Glutamatergic neuron (in vitro differentiated cells): ENCODE results near the gene GBX2. TPM values are rescaled to one million over a fixed set of nuclear protein-coding genes. Genes with fewer than 3 reads are reported as not detected.

ENCODE experiments used
- DNase-seq: peaks from one replicate; pipeline ENCODE4 v3.0.0; 2022
- H3K27ac Mint-ChIP-seq: one replicate; pipeline ENCODE4 v1.8.0; 2020; ENCODE audit warnings: mild to moderate bottlenecking, mixed read lengths, inconsistent platforms; ENCODE audit not compliant: unreplicated experiment
- H3K27me3 Mint-ChIP-seq: one replicate; pipeline ENCODE4 v1.8.0; 2020; ENCODE audit warnings: mild to moderate bottlenecking, moderate library complexity, mixed read lengths, inconsistent platforms; ENCODE audit not compliant: unreplicated experiment
- H3K36me3 Mint-ChIP-seq: one replicate; pipeline ENCODE4 v1.8.0; 2020; ENCODE audit warnings: mild to moderate bottlenecking, mixed read lengths, inconsistent platforms; ENCODE audit not compliant: unreplicated experiment
- H3K4me1 Mint-ChIP-seq: one replicate; pipeline ENCODE4 v1.8.0; 2020; ENCODE audit warnings: mild to moderate bottlenecking, low read depth, mixed read lengths, inconsistent platforms; ENCODE audit not compliant: unreplicated experiment
- H3K4me3 Mint-ChIP-seq: one replicate; pipeline ENCODE4 v1.8.0; 2020; ENCODE audit warnings: mild to moderate bottlenecking, mixed read lengths, inconsistent platforms; ENCODE audit not compliant: unreplicated experiment
- H3K9me3 Mint-ChIP-seq: one replicate; pipeline ENCODE4 v1.8.0; 2020; ENCODE audit warnings: mild to moderate bottlenecking, moderate library complexity, mixed read lengths, inconsistent platforms; ENCODE audit not compliant: unreplicated experiment
- CTCF ChIP-seq: fragments of 200-600 bp; sonication (generic); IDR thresholded peaks from one replicate; pipeline ENCODE4 v1.5.0; 2021; ENCODE audit not compliant: partially characterized antibody, unreplicated experiment
- total RNA-seq: library from RNA; stranded (reverse); fragmentation: NEBNext Ultra II Directional; extraction: Animal tissue kit (Norgen Biotek cat#: 25700); gene quantifications from one replicate; pipeline ENCODE4 v1.2.1, GENCODE V29; 2021; ENCODE audit not compliant: unreplicated experiment

GBX2 gene
- total RNA-seq, 1 donor from 2014 or later = 1.2 TPM

- H3K27me3 Mint-ChIP-seq = peaks cover 5% of the 10 kb centered on the region
- peaks cover 23% of the 10 kb centered on the region for H3K4me1 Mint-ChIP-seq
- no peaks in the 10 kb centered on the region for H3K36me3 Mint-ChIP-seq
- no peak for TF ChIP-seq CTCF
- DNase-seq = no peak
- no peak overlapping the region for H3K4me3 Mint-ChIP-seq
- no peak overlapping the region for H3K27ac Mint-ChIP-seq
- H3K9me3 Mint-ChIP-seq = peaks cover 12% of the 10 kb centered on the region
These were observed 37.0 kb downstream of the GBX2 start for GRCh38 chr2:236131073-236131692.

- no peak for TF ChIP-seq CTCF
- peaks cover 9% of the 10 kb centered on the region for H3K9me3 Mint-ChIP-seq
- peaks cover 18% of the 10 kb centered on the region for H3K4me1 Mint-ChIP-seq
- H3K36me3 Mint-ChIP-seq = peaks cover under 1% of the 10 kb centered on the region
- DNase-seq = no peak
- H3K4me3 Mint-ChIP-seq = no peak overlapping the region
- peaks cover 2% of the 10 kb centered on the region for H3K27me3 Mint-ChIP-seq
- no peak overlapping the region for H3K27ac Mint-ChIP-seq
These were observed 37.7 kb downstream of the GBX2 start for GRCh38 chr2:236130349-236130998.

GRCh38 chr2:236129935-236130334 lies 38.3 kb downstream of the GBX2 start:
- no peak overlapping the region for H3K4me3 Mint-ChIP-seq
- peaks cover 2% of the 10 kb centered on the region for H3K27me3 Mint-ChIP-seq
- H3K4me1 Mint-ChIP-seq = peaks cover 18% of the 10 kb centered on the region
- no peak overlapping the region for H3K27ac Mint-ChIP-seq
- TF ChIP-seq CTCF = no peak
- H3K36me3 Mint-ChIP-seq = peaks cover 5% of the 10 kb centered on the region
- no peak for DNase-seq
- peaks cover 9% of the 10 kb centered on the region for H3K9me3 Mint-ChIP-seq

DNA sequence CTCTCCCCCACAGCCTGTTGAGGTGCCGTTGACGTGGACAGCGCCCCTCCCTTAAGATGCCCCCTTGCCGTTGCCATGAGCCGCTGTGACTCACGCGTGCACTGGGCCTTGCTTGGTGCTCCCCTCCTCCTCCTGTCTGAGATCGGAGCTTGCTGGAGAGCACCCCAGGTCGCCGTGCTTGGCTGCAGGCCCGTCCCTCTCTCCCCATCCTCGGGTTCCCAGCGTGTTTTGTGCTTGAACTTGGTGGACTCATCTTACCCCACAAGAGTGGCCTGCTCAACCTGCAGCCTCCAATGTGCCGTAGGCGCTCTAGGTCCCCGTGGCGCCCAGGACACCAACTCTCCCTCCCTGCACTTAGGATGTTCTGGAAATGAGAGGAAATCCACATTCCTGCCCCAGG lies 39.9 kb downstream of the GBX2 start:
- peaks cover 10% of the 10 kb centered on the region for H3K9me3 Mint-ChIP-seq
- H3K27ac Mint-ChIP-seq = no peak overlapping the region

More for the DNA sequence above, 39.9 kb downstream of the GBX2 start:
- no peak overlapping the region for H3K4me3 Mint-ChIP-seq
- peaks cover 5% of the 10 kb centered on the region for H3K36me3 Mint-ChIP-seq
- no peak for TF ChIP-seq CTCF
- no peak for DNase-seq
- H3K27me3 Mint-ChIP-seq = peaks cover 2% of the 10 kb centered on the region
- peaks cover 18% of the 10 kb centered on the region for H3K4me1 Mint-ChIP-seq
